Hindlimb muscle (tissue), 1 donor: ENCODE measurements around the gene WWOX. TPM values are rescaled to one million over a fixed set of nuclear protein-coding genes. Genes with fewer than 3 reads are reported as not detected.

ENCODE experiments used
- DNase-seq: peaks from one replicate; pipeline ENCODE4 v3.0.0-alpha.2; 2013
- polyA plus RNA-seq: library from polyadenylated mRNA; unstranded; fragments of 120-200 nt; gene quantifications from one replicate; pipeline ENCODE4 v1.2.1, GENCODE V29; 2013; ENCODE audit not compliant: insufficient read length

Gene WWOX
- polyA plus RNA-seq, 1 donor = 12.9 TPM

DNA sequence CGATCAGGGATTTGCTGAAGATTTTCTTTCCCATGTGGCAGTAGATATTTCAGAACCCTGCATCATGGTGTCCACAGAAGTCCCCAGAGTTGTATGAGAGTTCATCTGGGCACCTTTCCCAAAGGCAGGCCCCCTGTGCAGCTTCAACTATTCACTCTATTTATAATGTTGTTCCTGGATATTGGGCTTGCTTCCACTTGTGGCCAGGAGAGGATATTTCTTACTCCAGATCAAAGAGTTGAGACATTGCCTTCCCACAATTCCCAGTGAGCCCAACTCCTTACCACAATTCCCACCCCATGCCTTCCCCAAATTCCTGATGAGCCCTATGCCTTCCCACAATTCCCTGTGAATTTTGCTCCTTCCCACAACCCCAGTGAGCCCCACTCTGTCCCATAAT lies 206.9 kb downstream of the WWOX start:
- DNase-seq = no peak

- DNase-seq = no peak
Measured at GRCh38 chr16:78307824-78308528, 208.5 kb downstream of the WWOX start.

DNA sequence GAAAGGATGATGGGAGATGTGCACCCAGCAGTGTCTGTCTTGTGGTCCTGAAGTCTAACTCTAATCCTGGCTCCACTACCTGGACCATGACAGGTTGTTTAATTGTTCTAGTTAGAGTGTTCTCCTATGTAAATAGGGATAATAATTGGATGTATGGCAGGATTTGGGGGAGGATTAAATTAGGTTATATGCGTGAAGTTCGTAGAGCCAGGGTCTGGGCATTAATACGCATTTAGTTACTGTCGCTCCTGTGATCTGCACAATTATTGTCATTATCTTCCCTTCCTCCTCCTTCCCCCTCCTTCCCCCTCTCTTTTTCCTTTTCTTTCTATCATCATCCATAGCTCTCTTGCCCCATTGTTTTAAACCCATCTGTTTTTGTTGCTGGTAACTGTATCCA lies 210.3 kb downstream of the WWOX start:
- DNase-seq = no peak

DNA sequence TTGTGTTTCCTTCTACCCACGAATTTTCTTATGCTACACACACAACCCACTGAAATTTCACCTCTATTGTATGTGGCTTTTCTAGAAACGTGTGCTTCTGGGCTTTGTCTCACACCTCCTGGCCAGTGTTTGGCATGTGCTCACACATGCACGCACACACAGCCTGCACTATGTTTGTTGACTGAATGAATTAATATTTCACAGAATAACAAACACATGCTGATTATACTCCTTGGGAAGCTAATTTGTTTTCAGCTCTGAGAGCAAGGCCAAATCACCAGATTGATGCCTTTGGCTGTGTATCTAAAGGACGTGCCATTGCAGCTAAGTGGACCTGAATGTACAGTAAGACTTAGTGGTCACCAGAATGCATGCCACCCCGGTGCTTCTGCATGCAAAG lies 210.7 kb downstream of the WWOX start:
- no peak for DNase-seq

- no peak for DNase-seq
Measured at GRCh38 chr16:78310990-78311561, 211.6 kb downstream of the WWOX start.

DNA sequence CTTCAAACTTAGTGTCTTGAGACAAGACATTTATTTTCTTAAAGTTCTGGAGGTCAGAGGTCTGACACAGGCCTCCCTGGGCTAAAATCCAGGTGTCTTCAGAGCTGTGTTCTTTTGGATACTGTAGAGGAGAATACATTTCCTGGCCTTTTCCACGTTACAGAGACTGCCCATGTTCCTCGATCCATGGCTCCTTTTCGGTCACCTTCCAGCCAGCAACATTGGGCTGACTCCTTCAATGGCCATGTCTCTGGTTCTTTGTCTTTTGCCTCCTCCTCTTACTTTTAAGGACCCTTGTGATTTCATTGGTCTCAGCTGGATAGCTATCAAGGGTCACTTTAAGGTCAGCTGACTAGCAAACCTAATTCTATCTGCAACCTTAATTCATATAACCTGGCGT lies 212.4 kb downstream of the WWOX start:
- DNase-seq = no peak

- DNase-seq = peak; percentile 11
Measured at GRCh38 chr16:78317564-78318240, 218.2 kb downstream of the WWOX start.

GRCh38 chr16:78321620-78322360 lies 222.3 kb downstream of the WWOX start:
- DNase-seq = no peak

GRCh38 chr16:78323315-78323714 lies 223.9 kb downstream of the WWOX start:
- DNase-seq = no peak

- no peak for DNase-seq
Measured at GRCh38 chr16:78324649-78325285, 225.3 kb downstream of the WWOX start.

DNA sequence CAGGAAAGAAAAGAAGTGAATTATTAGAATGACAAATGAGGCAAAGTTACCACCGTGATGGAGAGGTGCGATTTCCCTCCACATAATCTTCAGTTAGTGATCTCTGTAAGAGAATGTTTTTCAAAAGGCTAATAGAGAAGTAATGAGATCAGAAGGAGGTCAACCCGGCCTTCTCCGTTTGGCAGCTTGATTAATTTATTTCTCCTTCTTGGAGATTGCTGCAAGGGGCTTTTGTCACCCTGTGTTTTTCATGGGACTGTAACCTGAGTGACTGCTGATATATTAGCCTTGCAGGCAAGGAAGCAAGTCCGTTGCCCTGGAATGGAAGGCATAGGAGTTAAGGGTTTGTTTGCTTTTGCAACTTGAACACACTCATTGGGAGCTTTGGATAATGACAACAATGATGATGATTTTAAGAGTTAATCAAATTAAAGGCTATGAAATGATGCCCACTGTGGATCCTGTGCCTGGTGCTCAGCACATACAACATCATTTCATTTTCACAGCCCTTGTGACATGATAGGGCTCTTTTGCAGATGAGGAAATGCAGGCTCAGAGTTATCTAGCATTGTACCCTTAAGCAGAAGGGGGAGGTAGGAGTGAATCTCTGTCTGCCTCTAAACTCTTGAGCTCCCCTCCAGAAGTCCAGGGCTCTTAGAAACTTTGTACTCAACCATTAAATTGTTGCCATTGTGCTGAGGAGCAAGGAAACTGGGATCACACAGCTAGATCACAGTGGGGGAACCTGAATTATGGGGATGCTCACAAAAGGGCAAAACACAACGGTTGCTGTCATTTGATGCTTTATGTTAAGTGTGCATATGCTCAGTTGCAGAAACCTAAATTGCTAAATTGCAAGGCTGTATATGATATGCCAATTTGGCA lies 226.3 kb downstream of the WWOX start:
- no peak for DNase-seq

DNA sequence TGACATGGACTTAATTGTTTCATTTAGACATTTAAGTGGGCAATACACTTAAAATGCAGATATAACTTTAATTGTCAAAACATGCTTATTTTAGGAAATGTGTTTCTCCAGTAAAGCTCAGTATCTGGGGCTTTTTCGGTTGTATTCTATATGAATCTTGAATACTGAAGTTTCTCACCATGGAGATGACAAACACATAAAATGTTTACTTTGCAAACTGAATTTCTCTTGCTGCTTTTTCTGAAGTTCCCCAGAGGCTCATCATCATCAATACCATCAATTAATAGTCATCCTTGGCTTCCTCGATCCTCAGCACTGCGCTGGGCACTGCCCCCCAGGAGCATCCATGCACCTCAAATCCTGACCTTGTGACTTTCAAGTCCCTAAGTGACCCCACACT lies 227.3 kb downstream of the WWOX start:
- no peak for DNase-seq

- DNase-seq = no peak
Measured at GRCh38 chr16:78331731-78332130, 232.3 kb downstream of the WWOX start.

DNA sequence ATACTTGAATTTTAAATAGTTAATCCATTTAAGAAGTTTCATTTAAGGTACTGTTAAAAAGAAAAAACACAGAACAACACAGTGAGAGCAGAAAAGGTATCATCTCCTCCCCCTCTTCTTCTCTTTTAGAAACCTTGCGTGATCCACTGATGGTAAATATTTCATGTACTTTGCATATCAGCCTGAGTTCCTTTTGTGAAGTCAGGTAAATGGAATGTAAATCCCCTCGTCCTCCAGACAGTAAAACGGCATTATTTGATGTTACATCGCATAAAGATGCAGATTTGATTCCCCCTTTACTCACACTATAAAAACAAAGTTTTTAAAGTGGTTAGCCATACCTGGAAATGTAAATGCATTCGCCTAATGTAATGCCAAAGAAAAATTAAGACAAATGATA lies 234.4 kb downstream of the WWOX start:
- DNase-seq = no peak

- DNase-seq = no peak
Measured at GRCh38 chr16:78340590-78340989, 241.1 kb downstream of the WWOX start.

- DNase-seq = no peak
Measured at GRCh38 chr16:78348068-78348467, 248.6 kb downstream of the WWOX start.

- DNase-seq = no peak
Measured at GRCh38 chr16:78348886-78349285, 249.4 kb downstream of the WWOX start.

GRCh38 chr16:78352184-78352583 lies 252.7 kb downstream of the WWOX start:
- DNase-seq = no peak

GRCh38 chr16:78353640-78354275 lies 254.3 kb downstream of the WWOX start:
- DNase-seq = no peak

DNA sequence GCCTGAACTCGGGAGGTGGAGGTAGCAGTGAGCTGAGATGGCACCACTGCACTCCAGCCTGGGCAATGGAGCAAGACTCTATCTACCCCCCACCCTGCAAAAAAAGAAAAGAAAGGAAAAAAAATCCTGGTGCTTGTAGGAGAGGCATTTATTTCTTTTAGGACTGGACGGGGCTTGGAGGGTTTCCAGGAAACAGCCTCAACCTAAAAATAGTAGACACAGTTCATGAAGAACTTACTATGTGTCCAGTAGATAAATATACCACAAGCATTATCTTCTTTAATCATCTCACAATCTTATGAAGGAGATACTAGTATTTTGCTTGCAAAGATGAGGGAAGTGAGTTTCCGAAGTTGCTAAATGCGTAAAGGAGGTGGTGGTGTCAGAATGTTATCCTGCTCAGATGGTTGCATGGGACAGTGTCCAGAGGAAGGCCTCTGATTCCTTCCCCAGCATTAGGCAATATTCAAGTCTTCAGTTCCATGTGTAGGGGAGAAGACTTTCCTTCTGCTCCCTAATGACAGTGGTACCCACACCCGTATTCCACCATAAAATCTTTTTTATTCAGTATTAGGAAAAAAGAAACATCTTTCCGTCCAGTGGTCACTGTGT lies 263.2 kb downstream of the WWOX start:
- no peak for DNase-seq
